BJ (cell line): ENCODE results near the gene CDH23. TPM values are rescaled to one million over a fixed set of nuclear protein-coding genes. Genes with fewer than 3 reads are reported as not detected.

ENCODE experiments used
- CTCF ChIA-PET: fragments of 350-600 bp; formaldehyde crosslinking; extraction: SDS; loops from one replicate; lab custom pipeline; 2021; ENCODE audit warnings: antibody characterized with exemption, inconsistent platforms; lab: Yijun Ruan, JAX
- POLR2A ChIA-PET: fragments of 300-600 bp; sonication (Branson Sonifier 250); formaldehyde crosslinking; extraction: SDS; loops from one replicate; lab custom pipeline; 2021; ENCODE audit warnings: antibody characterized with exemption; lab: Charles Lee
- DNase-seq: peaks from one replicate; pipeline ENCODE4 v3.0.0-alpha.2; 2011; ENCODE audit warnings: low read depth
- H3K27me3 ChIP-seq: 2 replicates; pipeline ENCODE4 v1.6.0; 2011; ENCODE audit warnings: low read length; ENCODE audit not compliant: control insufficient read depth, insufficient read depth
- H3K36me3 ChIP-seq: 2 replicates; pipeline ENCODE4 v1.5.1; 2011; ENCODE audit warnings: low read length; ENCODE audit not compliant: control insufficient read depth, insufficient read depth
- H3K4me3 ChIP-seq: 2 replicates; pipeline ENCODE4 v1.5.1; 2011; ENCODE audit warnings: low read depth, mild to moderate bottlenecking, control low read depth, low read length
- CTCF ChIP-seq: IDR thresholded peaks from 2 replicates; pipeline ENCODE4 v1.5.1; 2011; ENCODE audit warnings: low read depth, mild to moderate bottlenecking, control low read depth, inconsistent platforms, low read length, moderate library complexity; ENCODE audit not compliant: insufficient read depth
- polyA plus RNA-seq: library from polyadenylated mRNA; depleted of rRNA; stranded (reverse); fragments of >200 nt; gene quantifications from 2 replicates; pipeline ENCODE4 v1.2.3, GENCODE V29; 2011

Gene CDH23
- polyA plus RNA-seq, 1 experiment = 0.05 TPM

- ChIA-PET CTCF (interaction anchor here (0.5 to 1.7 kb wide), 2 partner anchors 52 to 419 kb away, joined by 3 to 4 read pairs; no protein-coding TSS in a partner anchor), POLR2A (no interaction called here)
- Histone ChIP-seq H3K4me3 (no peak overlapping the region), H3K27me3 (no peaks in the 10 kb centered on the region), H3K36me3 (peaks cover 2% of the 10 kb centered on the region; the same call in 1 of the 2 replicates)
- no peak for TF ChIP-seq CTCF
- DNase-seq = no peak
These were observed 447.4 kb downstream of the CDH23 start for GRCh38 chr10:71844084-71844483.

- Histone ChIP-seq H3K4me3 (no peak overlapping the region), H3K36me3 (peaks cover 2% of the 10 kb centered on the region; the same call in 1 of the 2 replicates), H3K27me3 (no peaks in the 10 kb centered on the region)
- TF ChIP-seq CTCF = no peak
- DNase-seq = no peak
- ChIA-PET CTCF (interaction anchor here (1.0 to 1.7 kb wide), 2 partner anchors 33 to 52 kb away, joined by 3 to 4 read pairs; no protein-coding TSS in a partner anchor), POLR2A (no interaction called here)
These were observed 448.0 kb downstream of the CDH23 start for GRCh38 chr10:71844695-71845094.

GRCh38 chr10:71845410-71846405 lies 449.0 kb downstream of the CDH23 start:
- no peaks in the 10 kb centered on the region for H3K27me3 ChIP-seq
- no peak for DNase-seq
- H3K36me3 ChIP-seq = peaks cover 2% of the 10 kb centered on the region; the same call in 1 of the 2 replicates
- no peak for TF ChIP-seq CTCF
- CTCF ChIA-PET = interaction anchor here (0.6 to 1.0 kb wide), 2 partner anchors 11 to 34 kb away, joined by 3 read pairs; no protein-coding TSS in a partner anchor
- POLR2A ChIA-PET = no interaction called here
- H3K4me3 ChIP-seq = no peak overlapping the region

GRCh38 chr10:71846816-71847215 lies 450.1 kb downstream of the CDH23 start:
- Histone ChIP-seq H3K4me3 (no peak overlapping the region), H3K27me3 (no peaks in the 10 kb centered on the region), H3K36me3 (peaks cover 2% of the 10 kb centered on the region; the same call in 1 of the 2 replicates)
- ChIA-PET CTCF (no interaction called here), POLR2A (no interaction called here)
- no peak for DNase-seq
- TF ChIP-seq CTCF = no peak

GRCh38 chr10:71847418-71847817 lies 450.7 kb downstream of the CDH23 start:
- TF ChIP-seq CTCF = no peak
- no peaks in the 10 kb centered on the region for H3K27me3 ChIP-seq
- H3K4me3 ChIP-seq = no peak overlapping the region
- DNase-seq = no peak
- ChIA-PET POLR2A (no interaction called here), CTCF (no interaction called here)
- peaks cover 2% of the 10 kb centered on the region; the same call in 1 of the 2 replicates for H3K36me3 ChIP-seq
